Activated T-helper 17 cell treated with anti-CD3 and anti-CD28 coated beads, Interleukin-2, amount 50 U/mL, for 72 hours (primary cell): Measurements from ENCODE around the gene KRT13. TPM values are rescaled to one million over a fixed set of nuclear protein-coding genes. Genes with fewer than 3 reads are reported as not detected.
"Not testable (repeated sequence)": the region's sequence is repeated elsewhere in the genome, so short reads cannot be mapped to it uniquely, and the experiment has no call there.

ENCODE experiments used
- ATAC-seq: fragments of 150-1000 bp; cut with Tn5 transposase; replicated peaks from 2 replicates; pipeline ENCODE4 v1.10.0; 2021; ENCODE audit warnings: mild to moderate bottlenecking, moderate library complexity
- H3K27ac Mint-ChIP-seq: one replicate; pipeline ENCODE4 v1.8.0; 2022; ENCODE audit warnings: mixed read lengths
- H3K27me3 Mint-ChIP-seq: one replicate; pipeline ENCODE4 v1.8.0; 2022; ENCODE audit warnings: mixed read lengths
- H3K36me3 Mint-ChIP-seq: one replicate; pipeline ENCODE4 v1.8.0; 2022; ENCODE audit warnings: low read depth, mild to moderate bottlenecking, mixed read lengths
- H3K4me1 Mint-ChIP-seq: one replicate; pipeline ENCODE4 v1.8.0; 2022; ENCODE audit warnings: mixed read lengths
- H3K4me3 Mint-ChIP-seq: one replicate; pipeline ENCODE4 v1.8.0; 2022; ENCODE audit warnings: mild to moderate bottlenecking, mixed read lengths
- H3K9me3 Mint-ChIP-seq: one replicate; pipeline ENCODE4 v1.8.0; 2022; ENCODE audit warnings: mixed read lengths
- total RNA-seq, 2 donors: library from RNA; stranded (reverse); gene quantifications; one replicate each; pipeline ENCODE4 v1.2.3, GENCODE V29; 2022

Gene KRT13
- total RNA-seq, 2 donors from 2014 or later = not detected

GRCh38 chr17:41542786-41543185 lies 37.4 kb upstream of the KRT13 start:
- H3K27ac Mint-ChIP-seq, H3K4me3 Mint-ChIP-seq, H3K27me3 Mint-ChIP-seq, H3K4me1 Mint-ChIP-seq, H3K36me3 Mint-ChIP-seq, ATAC-seq, H3K9me3 Mint-ChIP-seq: not testable (repeated sequence)

- Mint-ChIP-seq H3K9me3 (no peaks in the 10 kb centered on the region), H3K36me3 (no peaks in the 10 kb centered on the region), H3K4me3 (no peak overlapping the region), H3K27ac (no peak overlapping the region), H3K4me1 (no peaks in the 10 kb centered on the region), H3K27me3 (no peaks in the 10 kb centered on the region)
- ATAC-seq = no peak
Observed at GRCh38 chr17:41542357-41542756, 36.9 kb upstream of the KRT13 start.

- Mint-ChIP-seq H3K36me3 (no peaks in the 10 kb centered on the region), H3K9me3 (no peaks in the 10 kb centered on the region), H3K27me3 (no peaks in the 10 kb centered on the region), H3K27ac (peak overlapping the region; percentile 77), H3K4me1 (no peaks in the 10 kb centered on the region), H3K4me3 (no peak overlapping the region)
- no peak for ATAC-seq
Observed at GRCh38 chr17:41540921-41541625, 35.7 kb upstream of the KRT13 start.

- Mint-ChIP-seq H3K4me1 (no peaks in the 10 kb centered on the region), H3K36me3 (no peaks in the 10 kb centered on the region), H3K4me3 (no peak overlapping the region), H3K9me3 (no peaks in the 10 kb centered on the region), H3K27me3 (no peaks in the 10 kb centered on the region), H3K27ac (no peak overlapping the region)
- ATAC-seq = no peak
Observed at GRCh38 chr17:41539979-41540701, 34.7 kb upstream of the KRT13 start.

GRCh38 chr17:41539071-41539492 lies 33.7 kb upstream of the KRT13 start:
- no peak overlapping the region for H3K27ac Mint-ChIP-seq
- H3K4me3 Mint-ChIP-seq = no peak overlapping the region
- no peaks in the 10 kb centered on the region for H3K4me1 Mint-ChIP-seq
- ATAC-seq = no peak
- no peaks in the 10 kb centered on the region for H3K9me3 Mint-ChIP-seq
- no peaks in the 10 kb centered on the region for H3K27me3 Mint-ChIP-seq
- H3K36me3 Mint-ChIP-seq = no peaks in the 10 kb centered on the region

GRCh38 chr17:41538565-41538991 lies 33.2 kb upstream of the KRT13 start:
- no peak overlapping the region for H3K27ac Mint-ChIP-seq
- H3K27me3 Mint-ChIP-seq = peaks cover 4% of the 10 kb centered on the region
- no peak overlapping the region for H3K4me3 Mint-ChIP-seq
- H3K36me3 Mint-ChIP-seq = no peaks in the 10 kb centered on the region
- no peak for ATAC-seq
- H3K4me1 Mint-ChIP-seq = no peaks in the 10 kb centered on the region
- H3K9me3 Mint-ChIP-seq = no peaks in the 10 kb centered on the region

- H3K9me3 Mint-ChIP-seq = no peaks in the 10 kb centered on the region
- ATAC-seq = no peak
- H3K36me3 Mint-ChIP-seq = no peaks in the 10 kb centered on the region
- H3K4me1 Mint-ChIP-seq = no peaks in the 10 kb centered on the region
- no peak overlapping the region for H3K4me3 Mint-ChIP-seq
- H3K27ac Mint-ChIP-seq = no peak overlapping the region
- H3K27me3 Mint-ChIP-seq = peaks cover 7% of the 10 kb centered on the region
Observed at GRCh38 chr17:41537990-41538389, 32.6 kb upstream of the KRT13 start.

GRCh38 chr17:41537614-41537954 lies 32.2 kb upstream of the KRT13 start:
- Mint-ChIP-seq H3K27me3 (peaks cover 11% of the 10 kb centered on the region), H3K36me3 (no peaks in the 10 kb centered on the region), H3K4me1 (no peaks in the 10 kb centered on the region)

GRCh38 chr17:41536741-41537613 lies 31.6 kb upstream of the KRT13 start:
- ATAC-seq = no peak
- Mint-ChIP-seq H3K27me3 (peaks cover 16% of the 10 kb centered on the region), H3K27ac (peak overlapping the region; percentile 7), H3K9me3 (no peaks in the 10 kb centered on the region), H3K4me3 (no peak overlapping the region), H3K36me3 (no peaks in the 10 kb centered on the region), H3K4me1 (no peaks in the 10 kb centered on the region)

More at GRCh38 chr17:41537614-41537954, 32.2 kb upstream of the KRT13 start:
- H3K9me3 Mint-ChIP-seq = no peaks in the 10 kb centered on the region
- no peak overlapping the region for H3K4me3 Mint-ChIP-seq
- H3K27ac Mint-ChIP-seq = no peak overlapping the region
- no peak for ATAC-seq

GRCh38 chr17:41535764-41536481 lies 30.5 kb upstream of the KRT13 start:
- Mint-ChIP-seq H3K27me3 (peaks cover 26% of the 10 kb centered on the region), H3K4me3 (no peak overlapping the region), H3K4me1 (no peaks in the 10 kb centered on the region), H3K9me3 (no peaks in the 10 kb centered on the region), H3K36me3 (no peaks in the 10 kb centered on the region), H3K27ac (no peak overlapping the region)
- no peak for ATAC-seq

GRCh38 chr17:41534899-41535546 lies 29.6 kb upstream of the KRT13 start:
- Mint-ChIP-seq H3K4me1 (no peaks in the 10 kb centered on the region), H3K36me3 (no peaks in the 10 kb centered on the region)
- no peak for ATAC-seq

GRCh38 chr17:41533613-41534012 lies 28.2 kb upstream of the KRT13 start:
- H3K9me3 Mint-ChIP-seq = no peaks in the 10 kb centered on the region
- no peak overlapping the region for H3K4me3 Mint-ChIP-seq
- H3K4me1 Mint-ChIP-seq = no peaks in the 10 kb centered on the region
- H3K27ac Mint-ChIP-seq = no peak overlapping the region
- H3K36me3 Mint-ChIP-seq = no peaks in the 10 kb centered on the region
- no peak for ATAC-seq
- peaks cover 40% of the 10 kb centered on the region for H3K27me3 Mint-ChIP-seq

More at GRCh38 chr17:41534899-41535546, 29.6 kb upstream of the KRT13 start:
- peaks cover 27% of the 10 kb centered on the region for H3K27me3 Mint-ChIP-seq
- no peak overlapping the region for H3K4me3 Mint-ChIP-seq
- no peaks in the 10 kb centered on the region for H3K9me3 Mint-ChIP-seq
- H3K27ac Mint-ChIP-seq = no peak overlapping the region

GRCh38 chr17:41532947-41533570 lies 27.6 kb upstream of the KRT13 start:
- H3K9me3 Mint-ChIP-seq = no peaks in the 10 kb centered on the region
- H3K4me3 Mint-ChIP-seq = no peak overlapping the region
- no peak for ATAC-seq
- H3K27ac Mint-ChIP-seq = no peak overlapping the region
- H3K4me1 Mint-ChIP-seq = no peaks in the 10 kb centered on the region
- H3K36me3 Mint-ChIP-seq = no peaks in the 10 kb centered on the region
- H3K27me3 Mint-ChIP-seq = peaks cover 44% of the 10 kb centered on the region
